Measurements from ENCODE around the gene KCTD4. TPM values are rescaled to one million over a fixed set of nuclear protein-coding genes. Genes with fewer than 3 reads are reported as not detected.
"Not testable (repeated sequence)": the region's sequence is repeated elsewhere in the genome, so short reads cannot be mapped to it uniquely, and the experiment has no call there.

The KCTD4 gene
- total RNA-seq, 4 donors from 2014 or later: 0.78 TPM; not detected in 3

- 93 to 100% methylated on average over 1 of the region's 1 CpG for WGBS, 2 donors (ENCODE audit: low coverage in 1 of 2)
- peaks cover 0 to 10% (median 0%) of the 10 kb centered on the region in 3 donors for H3K4me1 ChIP-seq
- no peak for ATAC-seq
- H3K27me3 ChIP-seq: no peaks in the 10 kb centered on the region
- no peaks in the 10 kb centered on the region for H3K9me3 ChIP-seq
- TF ChIP-seq, protein P1, sequence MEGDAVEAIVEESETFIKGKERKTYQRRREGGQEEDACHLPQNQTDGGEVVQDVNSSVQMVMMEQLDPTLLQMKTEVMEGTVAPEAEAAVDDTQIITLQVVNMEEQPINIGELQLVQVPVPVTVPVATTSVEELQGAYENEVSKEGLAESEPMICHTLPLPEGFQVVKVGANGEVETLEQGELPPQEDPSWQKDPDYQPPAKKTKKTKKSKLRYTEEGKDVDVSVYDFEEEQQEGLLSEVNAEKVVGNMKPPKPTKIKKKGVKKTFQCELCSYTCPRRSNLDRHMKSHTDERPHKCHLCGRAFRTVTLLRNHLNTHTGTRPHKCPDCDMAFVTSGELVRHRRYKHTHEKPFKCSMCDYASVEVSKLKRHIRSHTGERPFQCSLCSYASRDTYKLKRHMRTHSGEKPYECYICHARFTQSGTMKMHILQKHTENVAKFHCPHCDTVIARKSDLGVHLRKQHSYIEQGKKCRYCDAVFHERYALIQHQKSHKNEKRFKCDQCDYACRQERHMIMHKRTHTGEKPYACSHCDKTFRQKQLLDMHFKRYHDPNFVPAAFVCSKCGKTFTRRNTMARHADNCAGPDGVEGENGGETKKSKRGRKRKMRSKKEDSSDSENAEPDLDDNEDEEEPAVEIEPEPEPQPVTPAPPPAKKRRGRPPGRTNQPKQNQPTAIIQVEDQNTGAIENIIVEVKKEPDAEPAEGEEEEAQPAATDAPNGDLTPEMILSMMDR (IDR thresholded peaks at IDR 0.05): no peak
- no peak for TF ChIP-seq POLR2AphosphoS5 (IDR thresholded peaks at IDR 0.05)
- TF ChIP-seq EP300 (IDR thresholded peaks at IDR 0.05): no peak
- no peak for TF ChIP-seq POLR2A (IDR thresholded peaks at IDR 0.05)
- no peak overlapping the region for H3K27ac ChIP-seq
- no peak overlapping the region for H3K4me3 ChIP-seq
- H3K36me3 ChIP-seq: no peaks in the 10 kb centered on the region
These were observed 5.4 kb downstream of the KCTD4 start for GRCh38 chr13:45195421-45195820.

- no peak overlapping the region for H3K27ac ChIP-seq
- no peaks in the 10 kb centered on the region for H3K36me3 ChIP-seq
- no peak overlapping the region for H3K4me3 ChIP-seq
- no peaks in the 10 kb centered on the region for H3K9me3 ChIP-seq
- H3K27me3 ChIP-seq: no peaks in the 10 kb centered on the region
- TF ChIP-seq EP300 (IDR thresholded peaks at IDR 0.05): no peak
- TF ChIP-seq, protein P1 (IDR thresholded peaks at IDR 0.05): peak; percentile 15 to 66 (median 51)
- TF ChIP-seq POLR2A (IDR thresholded peaks at IDR 0.05): no peak
- H3K4me1 ChIP-seq: peaks cover 0 to 10% (median 0%) of the 10 kb centered on the region in 3 donors
- ATAC-seq: peak; percentile 57
- WGBS, 2 donors (ENCODE audit: low coverage in 1 of 2): 54 to 58% methylated on average over 14 to 15 of the region's 15 CpGs
These were observed 6.5 kb downstream of the KCTD4 start for GRCh38 chr13:45194081-45194939.

DNA sequence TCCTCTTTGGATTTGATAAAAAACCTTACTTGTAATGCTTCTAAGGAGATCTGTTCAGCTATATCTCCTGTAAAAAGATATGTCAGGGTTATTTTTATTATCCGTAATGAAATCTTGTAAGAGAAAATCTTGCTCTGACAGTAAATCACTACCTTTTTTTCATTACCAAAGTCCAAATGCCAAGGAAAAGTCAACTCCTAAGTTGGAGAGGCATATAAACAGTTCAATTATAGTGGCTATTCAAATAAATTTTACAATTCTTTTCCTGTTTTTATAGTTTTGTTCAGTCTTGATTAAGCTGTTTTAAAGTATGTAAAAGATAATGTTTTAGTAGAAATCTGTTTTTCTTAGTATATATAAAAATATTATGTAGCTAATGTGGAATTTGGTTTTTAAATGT is 9.0 kb downstream of the KCTD4 start:
- Histone ChIP-seq H3K4me1 (peaks cover 0 to 10% (median 0%) of the 10 kb centered on the region in 3 donors), H3K27me3 (no peaks in the 10 kb centered on the region), H3K36me3 (no peaks in the 10 kb centered on the region), H3K4me3 (no peak overlapping the region), H3K27ac (no peak overlapping the region), H3K9me3 (no peaks in the 10 kb centered on the region)
- TF ChIP-seq, protein P1 (IDR thresholded peaks at IDR 0.05): no peak
- no peak for TF ChIP-seq EP300 (IDR thresholded peaks at IDR 0.05)
- TF ChIP-seq POLR2A (IDR thresholded peaks at IDR 0.05): no peak
- no peak for TF ChIP-seq POLR2AphosphoS5 (IDR thresholded peaks at IDR 0.05)
- WGBS, 2 donors (ENCODE audit: low coverage in 1 of 2): 45 to 69% methylated on average over 1 of the region's 1 CpG
- no peak for ATAC-seq

GRCh38 chr13:45189511-45189910 is 11.3 kb downstream of the KCTD4 start:
- H3K27ac ChIP-seq, H3K4me1 ChIP-seq, H3K36me3 ChIP-seq, H3K27me3 ChIP-seq, H3K9me3 ChIP-seq, H3K4me3 ChIP-seq, ATAC-seq: not testable (repeated sequence)

GRCh38 chr13:45189077-45189476 is 11.8 kb downstream of the KCTD4 start:
- WGBS, 2 donors (ENCODE audit: low coverage in 1 of 2): 90 to 94% methylated on average over 3 to 4 of the region's 4 CpGs
- not testable (repeated sequence) for H3K36me3 ChIP-seq, H3K27me3 ChIP-seq, ATAC-seq, H3K9me3 ChIP-seq, H3K4me1 ChIP-seq, H3K4me3 ChIP-seq, H3K27ac ChIP-seq

DNA sequence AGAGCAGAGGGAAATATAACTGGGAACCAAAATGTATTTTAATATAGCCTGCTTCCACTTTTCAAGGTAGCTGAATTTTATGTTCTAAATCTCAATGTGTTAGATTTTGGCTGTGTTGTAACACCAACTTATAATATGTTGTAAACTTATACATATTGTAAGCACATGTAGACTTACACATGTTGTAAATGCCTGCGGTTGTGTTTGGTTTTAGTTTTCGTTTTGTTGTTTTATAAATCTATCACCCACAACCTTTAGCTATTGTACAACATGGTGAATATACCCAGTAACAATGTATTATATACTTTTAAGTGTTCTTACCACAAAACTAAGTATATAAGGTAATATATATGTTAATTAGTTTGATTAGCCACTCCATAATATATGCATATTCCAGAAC is 15.6 kb downstream of the KCTD4 start:
- no peaks in the 10 kb centered on the region for H3K4me1 ChIP-seq
- peaks cover 0 to 7% of the 10 kb centered on the region in 2 donors for H3K36me3 ChIP-seq
- no peaks in the 10 kb centered on the region for H3K27me3 ChIP-seq
- no peak overlapping the region for H3K27ac ChIP-seq
- no peak overlapping the region for H3K4me3 ChIP-seq
- H3K9me3 ChIP-seq: no peaks in the 10 kb centered on the region
- ATAC-seq: no peak
- TF ChIP-seq, protein P1 (IDR thresholded peaks at IDR 0.05): no peak
- no peak for TF ChIP-seq POLR2A (IDR thresholded peaks at IDR 0.05)
- TF ChIP-seq EP300 (IDR thresholded peaks at IDR 0.05): no peak
- no peak for TF ChIP-seq POLR2AphosphoS5 (IDR thresholded peaks at IDR 0.05)
- 94% methylated on average over 2 of the region's 2 CpGs for WGBS, 2 donors (ENCODE audit: low coverage in 1 of 2)

Data from gastroesophageal sphincter (tissue), 4 donors.